BLaER1 (cell line): ENCODE results near the gene TRMT1.
"Not testable (repeated sequence)": the region's sequence is repeated elsewhere in the genome, so short reads cannot be mapped to it uniquely, and the experiment has no call there.

Experiments used
- H3K27ac ChIP-seq: shearing (Covaris generic); formaldehyde crosslinking; 2 replicates; pipeline ENCODE4 v1.8.1; 2022
- H3K27me3 ChIP-seq: shearing (Covaris generic); formaldehyde crosslinking; 2 replicates; pipeline ENCODE4 v1.8.1; 2022
- H3K36me3 ChIP-seq: shearing (Covaris generic); formaldehyde crosslinking; 2 replicates; pipeline ENCODE4 v1.8.1; 2022
- H3K4me1 ChIP-seq: shearing (Covaris generic); formaldehyde crosslinking; 2 replicates; pipeline ENCODE4 v1.8.1; 2022
- H3K4me2 ChIP-seq: shearing (Covaris generic); formaldehyde crosslinking; 2 replicates; pipeline ENCODE4 v1.8.1; 2022
- H3K4me3 ChIP-seq: shearing (Covaris generic); formaldehyde crosslinking; 2 replicates; pipeline ENCODE4 v1.8.1; 2022
- H3K9ac ChIP-seq: shearing (Covaris generic); formaldehyde crosslinking; 2 replicates; pipeline ENCODE4 v1.8.1; 2022
- H3K9me3 ChIP-seq: shearing (Covaris generic); formaldehyde crosslinking; 2 replicates; pipeline ENCODE4 v1.8.1; 2022
- H4K20me1 ChIP-seq: shearing (Covaris generic); formaldehyde crosslinking; 2 replicates; pipeline ENCODE4 v1.8.1; 2022
- Cebpa-rat ChIP-seq: shearing (Covaris generic); IDR thresholded peaks from 2 replicates; pipeline ENCODE4 v1.8.1; 2022

Gene TRMT1

GRCh38 chr19:13150187-13150930, 33.8 kb upstream of the TRMT1 start, which contains the start of the genes IER2 and STX10:
Gene IER2, plus strand, starts transcription at chr19:13150411. Its CDS starts 2,776 bp downstream, at chr19:13153187.
Gene STX10, minus strand, starts transcription at chr19:13150375. Its CDS starts 202 bp downstream, at chr19:13150173.
- Histone ChIP-seq H3K4me3 (peak within 1 kb of the TSS; percentile 100), H3K9me3 (no peaks in the 10 kb centered on the region), H4K20me1 (peaks cover 25% of the 10 kb centered on the region), H3K4me1 (peaks cover 33% of the 10 kb centered on the region), H3K4me2 (peak within 1 kb of the TSS; percentile 96), H3K36me3 (peaks cover 12% of the 10 kb centered on the region), H3K27me3 (no peaks in the 10 kb centered on the region), H3K27ac (peak within 1 kb of the TSS; percentile 95), H3K9ac (peak within 1 kb of the TSS; percentile 95)
- no peak for TF ChIP-seq Cebpa-rat

GRCh38 chr19:13149628-13150186, 33.2 kb upstream of the TRMT1 start:
- Histone ChIP-seq H4K20me1 (peaks cover 18% of the 10 kb centered on the region), H3K4me2 (peak overlapping the region; percentile 96), H3K4me3 (peak overlapping the region; percentile 100), H3K27ac (peak overlapping the region; percentile 95), H3K27me3 (no peaks in the 10 kb centered on the region), H3K9ac (peak overlapping the region; percentile 95), H3K4me1 (peaks cover 28% of the 10 kb centered on the region), H3K36me3 (peaks cover 18% of the 10 kb centered on the region), H3K9me3 (no peaks in the 10 kb centered on the region)
- TF ChIP-seq Cebpa-rat: no peak

- Histone ChIP-seq H3K4me2 (peak overlapping the region; percentile 96), H3K9ac (peak overlapping the region; percentile 95), H3K4me1 (peaks cover 28% of the 10 kb centered on the region), H4K20me1 (peaks cover 13% of the 10 kb centered on the region), H3K4me3 (peak overlapping the region; percentile 100), H3K27ac (peak overlapping the region; percentile 95), H3K36me3 (peaks cover 19% of the 10 kb centered on the region)
- TF ChIP-seq Cebpa-rat: 0 out of 2 replicates have a peak, but pooled peaks have one; percentile 15
- H3K27me3 ChIP-seq, H3K9me3 ChIP-seq: not testable (repeated sequence)
These were observed 32.7 kb upstream of the TRMT1 start for GRCh38 chr19:13149173-13149627.

GRCh38 chr19:13146763-13147563, 30.4 kb upstream of the TRMT1 start:
- Histone ChIP-seq H3K4me3 (no peak overlapping the region), H3K4me1 (peaks cover 28% of the 10 kb centered on the region)
- no peak for TF ChIP-seq Cebpa-rat

GRCh38 chr19:13139633-13140311, 23.2 kb upstream of the TRMT1 start:
- Histone ChIP-seq H4K20me1 (peaks cover 41% of the 10 kb centered on the region), H3K9ac (peak overlapping the region; percentile 63), H3K9me3 (no peaks in the 10 kb centered on the region), H3K27me3 (no peaks in the 10 kb centered on the region), H3K4me3 (no peak overlapping the region), H3K4me1 (peaks cover 22% of the 10 kb centered on the region), H3K4me2 (peak overlapping the region; percentile 36), H3K27ac (peak overlapping the region; percentile 65), H3K36me3 (peaks cover 77% of the 10 kb centered on the region)
- no peak for TF ChIP-seq Cebpa-rat

More at GRCh38 chr19:13146763-13147563, 30.4 kb upstream of the TRMT1 start:
- Histone ChIP-seq H3K4me2 (peak overlapping the region; percentile 96; the same call in 1 of the 2 replicates), H3K36me3 (peaks cover 34% of the 10 kb centered on the region), H4K20me1 (no peaks in the 10 kb centered on the region), H3K27me3 (no peaks in the 10 kb centered on the region), H3K27ac (no peak overlapping the region), H3K9me3 (no peaks in the 10 kb centered on the region), H3K9ac (no peak overlapping the region)

- H3K27ac ChIP-seq: peak overlapping the region; percentile 81
These were observed 22.3 kb upstream of the TRMT1 start for GRCh38 chr19:13138916-13139198.

GRCh38 chr19:13138171-13138915, 21.8 kb upstream of the TRMT1 start:
- peaks cover 22% of the 10 kb centered on the region for H3K4me1 ChIP-seq
- no peaks in the 10 kb centered on the region for H3K27me3 ChIP-seq
- peaks cover 77% of the 10 kb centered on the region for H3K36me3 ChIP-seq
- H3K9ac ChIP-seq: peak overlapping the region; percentile 63
- peak overlapping the region; percentile 81 for H3K27ac ChIP-seq
- H4K20me1 ChIP-seq: peaks cover 56% of the 10 kb centered on the region
- TF ChIP-seq Cebpa-rat: no peak
- peak overlapping the region; percentile 82 for H3K4me2 ChIP-seq
- H3K9me3 ChIP-seq: no peaks in the 10 kb centered on the region
- H3K4me3 ChIP-seq: peak overlapping the region; percentile 22; the same call in 1 of the 2 replicates

More at GRCh38 chr19:13138916-13139198, 22.3 kb upstream of the TRMT1 start:
- Histone ChIP-seq H3K4me3 (peak overlapping the region; percentile 22; the same call in 1 of the 2 replicates), H3K4me2 (peak overlapping the region; percentile 82), H3K36me3 (peaks cover 77% of the 10 kb centered on the region), H3K27me3 (no peaks in the 10 kb centered on the region), H4K20me1 (peaks cover 51% of the 10 kb centered on the region), H3K4me1 (peaks cover 22% of the 10 kb centered on the region), H3K9me3 (no peaks in the 10 kb centered on the region), H3K9ac (peak overlapping the region; percentile 63)
- peak; percentile 81 for TF ChIP-seq Cebpa-rat

- no peak for TF ChIP-seq Cebpa-rat
- no peaks in the 10 kb centered on the region for H3K9me3 ChIP-seq
- H3K4me1 ChIP-seq: peaks cover 22% of the 10 kb centered on the region
- H4K20me1 ChIP-seq: peaks cover 66% of the 10 kb centered on the region
- H3K4me3 ChIP-seq: no peak overlapping the region
- H3K27ac ChIP-seq: no peak overlapping the region
- H3K36me3 ChIP-seq: peaks cover 78% of the 10 kb centered on the region
- no peak overlapping the region for H3K4me2 ChIP-seq
- no peaks in the 10 kb centered on the region for H3K27me3 ChIP-seq
- no peak overlapping the region for H3K9ac ChIP-seq
These were observed 20.8 kb upstream of the TRMT1 start for GRCh38 chr19:13137290-13137794.
